Stimulated activated CD4-positive, alpha-beta T cell treated with anti-CD3 and anti-CD28 coated beads, TNF-alpha, amount 100 ng/mL, for 24 hours (primary cell): ENCODE measurements around the gene SLC25A17.

Experiments
- DNase-seq, 3 experiments: peaks; one replicate each; pipeline ENCODE4 v3.0.0-alpha.2; 2020; ENCODE audit warnings: low read depth in 3 of 3

The SLC25A17 gene

DNA sequence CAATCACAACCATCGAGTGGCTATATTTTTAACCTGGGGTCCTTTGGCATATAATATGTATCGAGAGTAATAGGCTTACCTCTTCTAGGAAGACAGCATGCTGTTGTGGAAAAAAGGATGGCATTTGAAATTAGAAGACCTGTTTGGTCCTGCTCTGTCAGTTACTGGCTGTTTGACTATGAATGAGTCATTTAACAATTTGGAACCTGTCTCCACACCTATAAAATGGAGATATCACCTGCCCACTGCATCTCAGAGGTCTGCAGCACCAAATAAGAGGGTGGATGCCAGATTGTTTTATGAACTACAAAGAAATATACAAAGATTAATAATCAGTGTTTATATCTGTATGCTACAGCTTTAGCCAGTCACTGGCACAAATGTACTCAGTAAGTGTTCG is 60.8 kb downstream of the SLC25A17 start:
- DNase-seq = no peak

DNA sequence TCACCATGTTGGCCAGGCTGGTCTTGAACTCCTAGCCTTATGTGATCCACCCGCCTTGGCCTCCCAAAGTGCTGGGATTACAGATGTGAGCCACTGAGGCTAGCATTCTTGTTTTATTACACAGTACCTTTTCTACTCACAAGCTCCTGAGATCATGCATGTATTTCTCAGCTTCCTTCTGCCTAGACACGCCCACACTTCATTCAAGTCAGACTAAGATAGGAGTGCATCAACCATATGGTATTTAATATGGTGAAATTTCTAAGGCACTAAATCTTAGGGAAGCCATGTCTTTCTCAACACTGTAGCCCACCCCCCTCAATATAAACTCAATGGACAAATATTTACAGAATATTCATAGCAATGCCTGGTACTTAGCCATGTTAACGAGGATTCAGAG is 62.1 kb downstream of the SLC25A17 start:
- no peak for DNase-seq

DNA sequence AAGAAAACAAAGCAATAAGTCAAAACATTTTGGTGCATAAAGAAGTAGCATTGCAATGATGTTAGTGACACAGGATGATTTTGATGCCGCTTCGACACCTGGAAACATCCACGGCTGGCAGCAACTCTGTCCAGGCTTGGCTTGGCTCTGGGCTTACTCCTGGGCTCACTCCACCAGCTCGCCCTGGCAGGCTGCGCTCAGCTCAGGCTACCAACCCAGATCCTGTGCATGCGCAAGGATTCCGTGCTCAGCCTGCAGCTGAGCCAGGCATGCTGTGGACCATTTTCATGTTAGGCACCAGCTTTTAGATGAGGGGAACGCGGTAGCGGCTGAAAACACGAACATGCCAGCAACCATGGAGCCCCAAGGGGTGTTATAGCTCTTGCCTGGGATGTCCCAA is 66.0 kb downstream of the SLC25A17 start:
- no peak for DNase-seq

DNA sequence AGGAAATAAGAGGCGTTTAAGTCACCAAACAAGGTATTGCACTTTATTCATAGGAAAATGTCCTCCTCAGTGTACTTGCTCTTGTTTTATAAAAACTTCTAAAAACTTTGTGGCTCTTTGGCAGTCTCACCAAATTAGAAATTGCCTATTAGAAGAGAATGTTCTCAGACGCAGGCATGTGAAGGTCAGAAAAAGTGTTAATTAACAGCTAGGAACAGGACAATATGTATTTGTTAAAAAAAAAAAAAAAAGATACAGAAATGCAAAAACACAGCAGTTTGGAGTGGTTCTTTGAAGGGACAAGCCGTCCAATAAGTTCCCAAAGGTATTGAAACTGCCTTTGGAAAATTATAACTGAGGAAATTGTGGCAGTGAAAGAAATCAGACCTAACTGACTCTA is 67.9 kb downstream of the SLC25A17 start:
- no peak for DNase-seq

DNA sequence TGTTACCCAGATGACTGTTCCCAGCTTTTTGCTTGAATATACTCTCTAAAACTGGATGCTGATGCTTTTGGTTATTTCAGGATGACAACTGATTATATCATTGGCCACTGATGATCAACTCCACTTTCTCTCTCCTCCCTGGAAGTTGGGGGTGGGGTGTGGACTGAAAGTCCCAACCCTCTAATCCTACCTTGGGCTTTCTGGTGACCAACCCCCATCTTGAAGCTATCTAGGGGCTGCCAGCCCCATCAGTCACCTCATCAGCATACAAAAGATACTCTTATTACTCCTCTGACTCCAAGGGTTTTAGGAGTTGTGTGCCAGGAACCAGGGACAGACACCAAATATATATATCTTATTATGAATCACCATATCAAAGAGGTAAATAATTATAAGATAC is 69.3 kb downstream of the SLC25A17 start:
- DNase-seq = no peak

DNA sequence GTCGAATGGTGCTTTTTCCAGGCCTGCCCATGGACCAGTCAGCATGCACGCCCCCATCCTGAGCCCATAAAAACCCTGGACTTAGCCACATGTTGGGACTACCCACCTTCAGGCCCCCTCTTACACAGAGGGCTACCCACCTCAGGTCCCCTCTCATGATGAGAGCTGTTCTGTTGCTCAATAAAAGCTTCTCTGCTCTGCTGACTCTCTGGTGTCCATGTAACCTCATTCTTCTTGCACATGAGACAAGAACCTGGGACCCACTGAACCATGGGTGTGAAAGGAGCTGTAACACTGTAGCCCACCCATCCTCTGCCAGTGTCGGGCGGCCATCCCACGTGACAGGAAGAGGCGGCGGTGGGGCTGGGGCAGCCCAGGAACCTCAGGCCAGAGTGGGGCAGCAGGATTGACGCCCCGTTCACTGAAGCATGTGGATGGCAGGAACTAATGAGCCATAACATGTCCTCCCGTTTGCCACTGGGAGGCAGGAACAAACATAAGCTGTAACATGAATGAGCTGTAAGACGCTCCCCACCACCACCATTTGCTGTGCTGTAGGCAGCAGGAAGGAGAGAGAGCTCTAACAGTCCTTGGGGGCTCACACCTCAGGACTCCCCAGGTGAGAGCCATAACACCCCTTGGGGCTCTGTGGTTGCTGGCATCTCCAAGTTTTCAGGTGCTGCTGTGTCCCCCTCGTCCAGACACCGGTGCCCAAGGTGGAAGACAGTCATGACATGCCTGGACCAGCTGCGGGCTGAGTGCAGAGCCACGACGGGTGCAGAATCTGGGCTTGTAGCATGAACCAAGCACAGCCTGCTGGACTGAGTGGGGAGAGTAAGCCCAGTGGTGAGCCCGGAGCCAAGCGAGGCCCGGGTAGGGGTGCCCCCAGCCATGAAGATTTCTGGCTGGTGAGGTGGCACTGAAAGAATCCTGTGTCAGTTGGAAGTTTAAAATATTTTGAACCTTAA is 70.5 kb downstream of the SLC25A17 start:
- DNase-seq = no peak

DNA sequence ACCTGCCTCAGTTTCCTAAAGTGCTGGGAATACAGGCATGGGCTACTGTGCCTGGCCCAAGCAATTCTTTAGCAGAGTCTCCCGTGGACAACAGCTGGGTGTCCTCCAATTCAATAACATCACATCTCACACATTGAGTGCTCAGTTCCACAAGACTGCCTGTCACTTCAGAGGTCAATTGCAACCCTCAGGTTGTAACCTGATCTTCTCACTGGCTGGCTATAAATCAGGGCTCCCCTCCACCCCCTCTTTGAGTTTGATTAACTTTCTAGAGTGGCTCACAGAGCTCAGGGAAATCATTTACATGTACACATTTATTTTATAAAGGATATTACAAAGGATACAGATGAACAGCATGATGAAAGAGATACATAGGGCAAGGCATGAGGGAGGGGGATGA is 71.8 kb downstream of the SLC25A17 start:
- no peak for DNase-seq

DNA sequence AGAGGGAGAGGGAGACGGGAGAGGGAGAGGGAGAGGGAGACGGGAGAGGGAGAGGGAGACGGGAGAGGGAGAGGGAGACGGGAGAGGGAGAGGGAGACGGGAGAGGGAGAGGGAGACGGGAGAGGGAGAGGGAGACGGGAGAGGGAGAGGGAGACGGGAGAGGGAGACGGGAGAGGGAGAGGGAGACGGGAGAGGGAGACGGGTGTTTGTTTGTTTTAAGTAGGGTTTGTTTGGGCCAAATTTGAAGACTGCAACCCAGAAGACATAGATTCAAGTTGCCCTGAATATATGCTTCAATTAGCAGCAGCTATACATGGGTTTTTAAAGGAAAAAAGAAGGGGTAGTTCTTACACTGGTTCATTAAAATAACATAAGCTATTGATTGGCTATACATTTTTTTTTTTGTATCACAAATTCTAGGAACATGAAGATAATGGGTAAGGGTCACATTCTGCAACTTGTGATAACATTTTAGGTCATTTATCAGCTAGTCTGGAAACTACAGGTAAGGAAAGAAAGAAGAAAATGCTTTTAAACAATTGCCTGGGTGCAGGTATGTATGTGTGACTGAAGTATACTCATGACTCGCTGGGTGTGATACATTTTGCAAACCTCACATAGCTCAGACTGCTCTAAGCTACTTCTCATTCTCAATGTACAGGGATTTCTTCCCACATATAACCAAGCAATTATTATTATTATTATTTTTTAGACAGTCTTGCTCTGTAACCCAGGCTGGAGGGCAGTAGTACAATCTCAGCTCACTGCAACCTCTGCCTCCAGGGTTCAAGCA is 72.5 kb downstream of the SLC25A17 start:
- no peak for DNase-seq

DNA sequence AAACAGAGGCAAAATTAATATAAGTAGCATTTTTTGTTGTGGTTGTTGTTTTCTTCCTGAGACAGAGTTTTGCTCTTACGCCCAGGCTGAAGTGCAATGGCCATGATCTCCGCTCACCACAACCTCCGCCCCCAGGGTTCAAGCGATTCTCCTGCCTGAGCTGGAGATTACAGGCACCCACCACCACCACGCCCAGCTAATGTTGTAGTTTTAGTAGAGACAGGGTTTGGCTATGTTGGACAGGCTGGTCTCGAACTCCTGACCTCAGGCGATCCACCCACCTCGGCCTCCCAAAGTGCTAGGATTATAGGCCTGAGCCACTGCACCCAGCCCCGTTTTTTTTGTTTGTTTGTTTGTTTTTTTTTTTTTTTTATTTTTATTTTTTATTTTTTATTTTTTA is 75.4 kb downstream of the SLC25A17 start:
- DNase-seq = no peak

DNA sequence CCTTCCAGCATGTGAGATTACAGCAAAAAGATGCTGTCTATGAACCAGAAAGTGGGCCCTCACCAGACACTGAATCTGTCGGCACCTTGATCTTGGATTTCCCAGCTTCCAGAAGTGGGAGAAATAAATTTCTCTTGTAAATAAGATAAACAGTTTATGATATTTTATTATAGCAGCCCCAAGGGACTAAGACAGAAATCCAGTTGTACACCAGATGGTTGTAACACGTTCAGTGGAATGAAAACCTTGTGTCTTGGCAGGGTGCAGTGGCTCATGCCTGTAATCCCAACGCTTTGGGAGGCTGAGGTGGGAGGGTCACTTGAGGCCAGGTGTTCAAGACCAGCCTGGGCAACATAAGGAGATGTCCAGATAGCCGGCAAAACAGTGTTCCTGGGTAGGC is 78.0 kb downstream of the SLC25A17 start:
- DNase-seq = no peak

DNA sequence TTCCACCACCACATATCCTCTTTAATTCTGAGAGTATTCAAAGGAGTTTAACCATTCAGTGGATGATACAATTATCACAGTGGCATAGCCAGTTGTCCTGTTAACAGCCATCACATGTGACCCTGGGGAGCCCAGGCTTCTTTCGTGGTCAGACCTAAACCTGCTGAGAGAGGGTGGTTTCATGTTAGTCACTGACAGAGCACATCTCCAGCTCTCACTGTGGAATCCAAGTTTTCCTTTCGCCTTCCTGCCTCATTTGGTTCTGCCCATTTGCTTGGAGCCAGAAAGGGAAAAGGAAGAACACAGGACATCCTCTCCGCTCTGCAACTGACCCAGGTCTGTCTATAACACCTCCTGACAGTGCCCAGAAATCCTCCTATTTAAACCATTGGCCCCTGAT is 79.4 kb downstream of the SLC25A17 start:
- no peak for DNase-seq

DNA sequence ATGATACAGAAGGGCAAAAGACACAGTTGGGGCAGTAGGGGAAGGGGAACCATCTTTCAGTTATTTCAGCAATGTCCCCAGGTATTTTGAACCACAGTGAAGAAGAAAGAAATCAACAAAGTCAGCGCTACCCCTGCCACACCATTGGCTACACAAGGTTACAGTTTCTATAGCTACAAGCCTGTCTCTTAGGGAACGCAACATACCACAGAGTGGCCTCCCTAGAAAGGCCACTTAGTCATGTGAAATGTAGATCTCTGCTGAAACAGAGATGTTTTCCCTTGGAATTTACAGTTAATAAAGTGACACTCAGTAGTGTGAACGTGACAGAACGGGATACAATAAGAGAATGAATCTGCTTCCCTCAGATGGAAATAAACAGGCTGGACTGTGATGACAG is 85.2 kb downstream of the SLC25A17 start:
- DNase-seq = no peak

DNA sequence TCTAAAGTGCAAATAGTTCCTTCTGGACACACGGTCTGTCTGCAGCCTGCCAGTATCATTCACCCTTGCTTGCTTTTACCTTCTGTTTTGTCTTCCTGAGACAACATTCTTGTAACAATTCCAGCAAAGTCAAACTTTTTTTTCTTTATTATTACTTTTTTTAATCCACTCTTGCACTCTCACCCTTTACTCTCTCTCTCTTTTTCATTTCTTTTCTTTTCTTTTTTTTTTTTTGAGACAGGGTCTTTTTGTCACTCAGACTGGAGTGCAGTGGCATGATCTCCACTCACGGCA is 86.2 kb downstream of the SLC25A17 start:
- DNase-seq = no peak

DNA sequence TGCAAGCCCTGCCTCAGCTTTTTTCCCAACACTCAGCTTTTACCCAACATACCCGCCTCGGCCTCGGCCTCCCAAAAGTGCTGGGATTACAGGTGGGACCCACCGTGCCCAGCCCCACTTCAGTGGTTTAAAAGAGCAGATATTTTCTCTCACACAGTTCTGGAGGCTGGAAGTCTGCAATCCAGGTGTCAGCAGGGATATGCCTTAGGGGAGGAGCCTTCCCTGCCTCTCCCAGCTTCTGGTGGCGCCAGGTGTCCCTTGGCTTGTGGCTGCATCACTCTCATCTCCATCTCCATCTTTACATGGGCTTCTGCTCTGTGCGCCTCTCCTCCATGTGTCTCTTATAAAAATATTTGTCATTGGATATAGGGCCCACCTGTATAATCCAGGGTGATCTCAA is 89.9 kb downstream of the SLC25A17 start:
- no peak for DNase-seq

DNA sequence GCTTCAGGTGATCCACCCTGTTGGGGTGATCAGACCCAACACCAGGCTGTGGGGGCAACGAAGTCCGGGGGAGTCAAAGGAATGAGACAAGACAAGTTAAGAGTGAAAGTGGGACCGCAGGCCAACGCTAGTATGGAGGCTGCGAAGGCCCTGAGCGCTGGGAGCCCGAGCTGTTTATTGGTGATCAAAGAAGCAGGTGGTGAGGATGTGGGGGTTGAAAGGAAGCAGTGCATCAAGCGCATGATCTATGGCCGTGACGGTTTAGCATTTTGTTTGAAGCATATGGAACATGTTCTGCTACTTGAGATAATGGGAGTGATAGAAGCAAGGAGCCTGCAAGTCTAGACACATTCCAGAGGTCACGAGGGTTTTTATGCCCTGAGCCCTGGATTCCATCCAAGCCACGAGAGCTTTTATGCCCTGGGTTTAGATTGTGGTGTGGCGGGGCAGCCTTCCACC is 90.4 kb downstream of the SLC25A17 start:
- peak in 1 of 3 experiments; percentile 49 for DNase-seq

DNA sequence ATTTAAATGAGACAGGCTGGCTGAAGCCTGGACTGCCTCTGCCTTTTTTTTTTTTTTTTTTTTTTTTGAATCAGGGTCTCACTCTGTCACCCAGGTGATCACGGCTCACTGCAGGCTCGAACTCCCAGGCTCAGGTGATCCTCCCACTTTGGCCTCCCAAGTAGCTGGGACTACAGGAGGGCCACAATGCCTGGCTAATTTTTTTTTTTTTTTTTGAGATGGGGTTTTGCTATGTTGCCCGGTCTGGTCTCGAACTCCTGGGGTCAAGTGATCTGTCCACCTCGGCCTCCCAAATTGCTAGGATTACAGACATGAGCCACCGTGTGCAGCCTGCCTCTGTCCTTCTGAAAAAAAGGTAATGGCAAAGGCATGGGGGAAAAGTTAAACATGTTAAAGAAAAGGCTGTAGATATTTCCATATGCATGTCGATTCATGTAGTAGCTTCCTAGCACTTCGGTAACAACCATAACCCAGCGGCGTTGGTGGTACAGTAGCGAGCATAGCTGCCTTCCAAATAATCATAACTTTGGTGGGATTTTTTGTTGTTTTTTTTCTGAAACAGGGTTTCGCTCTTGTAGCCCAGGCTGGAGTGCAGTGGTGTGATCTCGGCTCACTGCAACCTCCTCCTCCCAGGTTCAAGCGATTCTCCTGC is 91.1 kb downstream of the SLC25A17 start:
- DNase-seq = no peak

DNA sequence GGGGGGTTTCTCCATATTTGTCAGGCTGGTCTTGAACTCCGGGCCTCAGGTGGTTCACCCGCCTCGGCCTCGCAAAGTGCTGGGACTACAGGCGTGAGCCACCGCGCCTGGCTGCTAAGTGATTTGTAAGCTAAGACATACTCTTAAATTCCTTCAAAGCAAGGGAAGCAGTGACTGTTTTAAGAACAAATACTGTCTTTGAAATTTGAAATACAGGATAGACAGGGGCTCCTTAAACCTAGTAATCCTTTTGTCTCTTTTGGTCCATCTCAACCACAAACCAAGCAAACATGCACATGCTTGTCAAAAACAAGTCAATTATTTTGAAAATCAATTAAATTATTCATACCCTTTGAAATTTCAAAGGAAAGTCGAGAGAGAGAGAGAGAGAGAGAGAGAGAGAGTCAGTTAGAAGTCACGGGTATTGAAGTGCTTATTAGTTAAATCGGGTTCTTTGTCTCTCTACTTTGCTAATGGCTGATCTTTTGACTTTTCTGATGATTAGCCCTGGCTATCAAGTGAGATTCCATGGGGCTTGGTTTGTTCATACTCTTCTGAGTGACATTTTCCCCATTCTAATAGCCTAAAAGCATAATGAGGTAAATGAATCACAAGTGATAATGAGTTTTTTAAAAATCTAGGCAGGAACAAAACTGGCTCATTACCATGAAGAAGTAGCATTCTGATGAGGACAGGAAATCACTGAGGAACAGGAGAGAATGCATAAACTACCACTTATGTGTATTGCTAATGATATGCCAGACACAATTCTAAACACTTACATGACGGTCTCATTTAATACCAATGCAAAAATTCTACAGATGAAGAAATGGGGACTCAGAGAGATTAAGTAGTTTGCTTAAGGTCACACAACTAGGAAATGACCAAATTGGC is 91.8 kb downstream of the SLC25A17 start:
- no peak for DNase-seq

DNA sequence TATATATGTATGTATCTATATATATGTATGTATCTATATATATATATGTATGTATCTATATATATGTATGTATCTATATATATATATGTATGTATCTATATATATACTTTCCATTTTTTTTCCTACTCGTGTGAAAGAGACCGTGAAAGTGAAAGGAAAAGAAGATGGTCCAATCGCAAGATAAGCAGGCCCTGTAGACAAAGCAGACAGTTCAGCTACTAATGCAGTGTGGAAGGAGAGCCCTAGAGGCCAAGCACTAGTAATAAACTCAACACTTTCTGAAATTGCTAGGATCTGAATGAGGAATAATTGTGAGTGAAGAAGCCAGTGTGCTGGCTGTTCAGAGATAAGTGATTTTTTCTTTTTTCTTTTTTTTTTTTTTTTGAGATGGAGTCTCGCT is 92.6 kb downstream of the SLC25A17 start:
- no peak for DNase-seq

DNA sequence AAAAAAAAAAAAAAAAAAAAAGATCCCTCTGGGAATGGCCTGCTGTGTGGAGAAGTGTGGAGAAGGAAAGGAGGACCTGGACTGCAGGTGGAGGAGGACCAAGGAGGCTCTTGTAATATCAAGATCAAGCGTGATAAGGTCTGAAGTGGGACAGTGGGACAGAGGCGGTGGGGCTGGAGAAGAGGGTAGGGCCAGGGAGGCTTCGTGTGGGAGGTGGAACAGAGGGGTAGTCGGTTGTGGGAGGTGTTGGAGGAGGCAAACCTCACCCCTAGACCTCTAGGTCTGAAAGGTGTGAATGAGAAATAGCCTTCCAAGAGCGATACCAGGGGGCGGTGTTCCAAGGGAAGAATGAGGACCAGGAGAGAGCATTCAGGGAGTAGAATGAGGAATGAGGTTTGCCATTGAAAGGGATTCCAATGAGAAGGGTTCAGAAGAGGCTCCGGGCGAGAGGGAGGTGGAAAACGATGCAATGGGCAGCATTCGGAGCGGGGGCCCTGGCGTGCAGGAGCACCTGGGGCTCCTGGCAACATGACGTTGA is 95.7 kb downstream of the SLC25A17 start:
- no peak for DNase-seq

DNA sequence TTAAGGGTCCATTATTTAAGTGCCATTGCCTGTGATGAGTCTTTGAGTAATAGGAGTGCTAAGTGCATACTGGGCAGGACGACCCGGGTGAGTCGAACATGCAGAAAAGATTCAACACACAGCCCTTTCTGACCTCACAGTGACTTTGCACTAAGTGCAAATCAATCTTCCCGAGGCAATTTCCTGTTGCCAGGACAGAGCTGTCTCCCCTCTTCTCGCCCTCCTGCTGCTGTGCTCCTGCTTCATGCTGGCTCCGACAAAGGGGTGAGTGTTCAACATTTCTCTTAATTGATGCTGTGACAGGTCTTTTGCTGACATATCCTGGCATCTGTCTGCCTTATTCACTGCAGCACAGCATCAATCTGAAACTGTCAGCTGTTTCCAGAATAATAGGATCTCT is 97.9 kb downstream of the SLC25A17 start:
- no peak for DNase-seq

DNA sequence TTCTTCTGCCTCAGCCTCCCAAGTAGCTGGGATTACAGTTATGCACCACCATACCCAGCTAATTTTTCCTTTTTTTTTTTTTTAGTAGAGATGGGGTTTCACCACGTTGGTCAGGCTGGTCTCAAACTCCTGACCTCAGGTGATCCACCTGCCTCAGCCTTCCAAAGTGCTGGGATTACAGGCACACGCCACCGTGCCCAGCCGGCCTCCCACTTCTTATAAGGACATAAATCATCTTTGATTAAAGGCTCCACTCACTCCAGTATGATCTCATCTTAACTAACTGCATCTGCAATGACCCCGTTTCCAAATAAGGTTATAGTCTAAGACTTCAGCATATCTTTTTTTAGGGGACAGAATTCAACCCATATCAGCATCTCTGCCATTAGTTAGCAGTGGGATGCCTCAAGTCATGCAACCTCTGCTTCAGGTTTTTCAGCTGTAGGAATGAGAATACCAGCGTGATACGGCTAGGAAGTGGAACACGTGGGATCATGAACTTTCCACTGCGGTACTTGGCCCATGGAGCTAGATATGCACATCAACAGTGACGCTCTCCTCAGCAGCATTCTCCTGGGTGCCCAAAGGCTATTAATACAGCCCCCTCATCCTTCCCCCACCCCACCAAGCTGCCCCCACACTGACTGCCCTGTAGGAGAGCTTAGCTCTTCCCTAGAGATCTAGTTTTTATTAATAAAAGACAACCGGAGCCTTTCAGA is 98.4 kb downstream of the SLC25A17 start:
- no peak for DNase-seq
